KBM-7 (cell line): ENCODE results near the gene FAM118B.

Experiments
- DNase-seq: peaks from one replicate; pipeline ENCODE4 v3.0.0-alpha.2; 2015
- in situ Hi-C: fragments of 300-500 bp; cut with MboI; formaldehyde crosslinking; loops from 2 replicates; pipeline ENCODE4 v1.14.3; 2020; ENCODE audit warnings: low sequenced_read_pairs, low pct_unique_long_range_greater_than_20kb, mixed read lengths

FAM118B gene

GRCh38 chr11:126185259-126186024 lies 26.1 kb upstream of the FAM118B start:
- DNase-seq = no peak
- in situ Hi-C loops = no loop called here

- in situ Hi-C loops = no loop called here
- no peak for DNase-seq
Measured at GRCh38 chr11:126186025-126186698, 25.4 kb upstream of the FAM118B start.

- in situ Hi-C loops = no loop called here
- no peak for DNase-seq
Measured at GRCh38 chr11:126186708-126187529, 24.7 kb upstream of the FAM118B start.

- DNase-seq = no peak
- in situ Hi-C loops = no loop called here
Measured at GRCh38 chr11:126188332-126189108, 23.1 kb upstream of the FAM118B start.

GRCh38 chr11:126189109-126189929 lies 22.3 kb upstream of the FAM118B start:
- no peak for DNase-seq

GRCh38 chr11:126190792-126191191 lies 20.8 kb upstream of the FAM118B start:
- no peak for DNase-seq
- in situ Hi-C loops = loop anchor here (10.0 kb wide), 1 partner anchor 266 kb away; no protein-coding TSS in a partner anchor

More at GRCh38 chr11:126189109-126189929, 22.3 kb upstream of the FAM118B start:
- in situ Hi-C loops = no loop called here

GRCh38 chr11:126191379-126192073 lies 20.1 kb upstream of the FAM118B start:
- no peak for DNase-seq
- in situ Hi-C loops = loop anchor here (10.0 kb wide), 1 partner anchor 267 kb away; no protein-coding TSS in a partner anchor

GRCh38 chr11:126192361-126192760 lies 19.2 kb upstream of the FAM118B start:
- in situ Hi-C loops = loop anchor here (10.0 kb wide), 1 partner anchor 268 kb away; no protein-coding TSS in a partner anchor

GRCh38 chr11:126193038-126193478 lies 18.5 kb upstream of the FAM118B start:
- in situ Hi-C loops = loop anchor here (10.0 kb wide), 1 partner anchor 268 kb away; no protein-coding TSS in a partner anchor
- no peak for DNase-seq

More at GRCh38 chr11:126192361-126192760, 19.2 kb upstream of the FAM118B start:
- DNase-seq = no peak

- peak; percentile 58 for DNase-seq
Measured at GRCh38 chr11:126194121-126194543, 17.4 kb upstream of the FAM118B start.

GRCh38 chr11:126195119-126195518 lies 16.5 kb upstream of the FAM118B start:
- DNase-seq = no peak
- in situ Hi-C loops = loop anchor here (10.0 kb wide), 1 partner anchor 270 kb away; no protein-coding TSS in a partner anchor

More at GRCh38 chr11:126194121-126194543, 17.4 kb upstream of the FAM118B start:
- in situ Hi-C loops = loop anchor here (10.0 kb wide), 1 partner anchor 269 kb away; no protein-coding TSS in a partner anchor

- DNase-seq = no peak
- in situ Hi-C loops = loop anchor here (10.0 kb wide), 1 partner anchor 273 kb away; no protein-coding TSS in a partner anchor
Measured at GRCh38 chr11:126197277-126197939, 14.2 kb upstream of the FAM118B start.

- in situ Hi-C loops = loop anchor here (10.0 kb wide), 1 partner anchor 274 kb away; no protein-coding TSS in a partner anchor
- DNase-seq = no peak
Measured at GRCh38 chr11:126198648-126199047, 12.9 kb upstream of the FAM118B start.

GRCh38 chr11:126202646-126203359 lies 8.8 kb upstream of the FAM118B start:
- DNase-seq = no peak
- in situ Hi-C loops = no loop called here

- no peak for DNase-seq
- in situ Hi-C loops = no loop called here
Measured at GRCh38 chr11:126205359-126205758, 6.2 kb upstream of the FAM118B start.

- in situ Hi-C loops = no loop called here
Measured at GRCh38 chr11:126207896-126208295, 3.7 kb upstream of the FAM118B start.

More at GRCh38 chr11:126207896-126208295, 3.7 kb upstream of the FAM118B start:
- no peak for DNase-seq
